ENCODE data around the gene AKR1C1.
"Not testable (repeated sequence)": the region's sequence is repeated elsewhere in the genome, so short reads cannot be mapped to it uniquely, and the experiment has no call there.

AKR1C1 gene

DNA sequence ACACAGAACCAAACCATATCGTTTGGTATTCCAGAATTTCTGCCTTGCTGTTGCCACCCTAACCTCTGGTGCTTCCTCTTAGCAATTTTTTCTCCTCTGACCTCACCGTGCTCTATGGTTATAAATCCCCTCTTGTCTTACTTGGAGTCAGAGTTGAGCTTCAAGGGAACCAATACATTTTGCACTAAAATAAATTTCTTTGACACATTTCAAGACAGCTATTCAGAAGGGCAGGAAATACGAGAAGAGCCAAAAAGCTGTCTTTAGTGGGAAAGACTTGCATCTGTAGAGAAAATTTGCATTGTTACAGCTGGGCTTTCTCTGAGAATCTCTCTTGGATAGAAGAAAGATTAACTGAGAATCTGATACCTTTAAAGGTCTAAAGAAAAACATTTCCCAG, 54.9 kb downstream of the AKR1C1 start:
- DNase-seq (no peak), ATAC-seq (no peak)

DNA sequence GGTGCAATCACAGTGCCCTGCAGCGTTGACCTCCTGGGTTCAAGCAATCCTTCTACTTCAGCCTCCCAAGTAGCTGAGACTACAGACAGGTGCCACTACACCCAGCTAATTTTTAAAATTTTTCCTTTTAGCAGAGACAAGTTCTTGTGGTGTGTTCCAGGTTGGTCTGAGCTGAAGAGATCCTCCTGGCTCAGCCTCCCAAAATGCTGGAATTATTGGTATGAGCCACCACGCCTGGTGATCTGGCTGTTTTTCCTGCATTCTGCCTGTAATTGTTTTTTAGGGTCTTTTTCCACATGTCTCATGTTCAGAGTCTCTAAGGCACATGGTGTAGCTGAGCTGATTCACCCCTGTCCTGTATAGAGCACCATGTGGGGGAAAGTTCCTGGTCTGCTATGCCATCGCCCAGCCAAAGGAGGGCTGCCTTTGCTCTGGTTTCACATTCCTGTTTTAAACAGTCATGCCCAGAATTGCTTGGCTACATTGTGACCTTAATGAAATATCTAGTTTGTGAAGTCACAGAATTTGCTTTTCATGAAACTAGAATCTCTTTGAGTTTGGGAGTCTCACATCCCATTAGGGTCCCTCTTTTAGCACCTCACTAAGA, 55.6 kb downstream of the AKR1C1 start:
- not testable (repeated sequence) for ATAC-seq

DNA sequence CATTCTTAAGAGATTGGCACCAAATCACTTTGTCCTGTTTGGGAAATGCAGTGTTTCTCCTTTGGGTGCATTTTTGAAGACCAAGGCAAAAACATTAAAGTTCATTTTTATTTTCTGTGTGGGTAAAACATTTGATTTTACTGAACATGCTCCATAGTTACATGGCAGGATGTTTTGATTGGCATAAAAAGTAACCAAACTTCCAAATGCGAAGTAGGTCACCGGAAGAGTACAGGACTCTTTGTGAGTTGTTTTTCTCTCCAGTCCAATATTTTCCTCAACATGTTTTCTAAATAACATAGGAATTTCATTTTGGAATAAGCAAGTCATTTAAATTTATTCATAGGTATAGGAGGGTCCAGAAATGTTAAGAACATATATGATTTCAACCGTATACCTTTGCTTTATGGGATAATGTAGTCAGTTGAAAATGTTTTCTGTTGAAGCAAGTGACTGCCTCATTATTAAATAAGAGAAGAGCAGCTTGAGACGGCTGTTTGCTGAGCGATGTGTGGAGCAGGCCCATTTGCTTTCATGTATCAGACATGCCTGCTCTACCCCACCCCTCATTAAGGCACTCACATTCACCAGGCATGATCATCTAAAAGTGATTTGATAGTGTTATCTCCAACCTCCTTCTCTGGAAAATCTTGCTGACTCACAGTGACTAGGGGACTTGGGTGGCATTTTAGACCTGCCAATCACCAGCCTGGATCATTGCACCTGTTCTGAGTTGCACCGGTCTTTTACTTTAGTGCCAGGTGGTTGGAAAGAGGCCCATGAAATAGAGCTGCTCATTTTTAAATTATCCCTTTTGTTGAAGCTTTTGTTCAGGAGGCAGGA, 56.8 kb downstream of the AKR1C1 start:
- DNase-seq, ATAC-seq: not testable (repeated sequence)

More for the DNA sequence above, 55.6 kb downstream of the AKR1C1 start:
- DNase-seq: not testable (repeated sequence)

DNA sequence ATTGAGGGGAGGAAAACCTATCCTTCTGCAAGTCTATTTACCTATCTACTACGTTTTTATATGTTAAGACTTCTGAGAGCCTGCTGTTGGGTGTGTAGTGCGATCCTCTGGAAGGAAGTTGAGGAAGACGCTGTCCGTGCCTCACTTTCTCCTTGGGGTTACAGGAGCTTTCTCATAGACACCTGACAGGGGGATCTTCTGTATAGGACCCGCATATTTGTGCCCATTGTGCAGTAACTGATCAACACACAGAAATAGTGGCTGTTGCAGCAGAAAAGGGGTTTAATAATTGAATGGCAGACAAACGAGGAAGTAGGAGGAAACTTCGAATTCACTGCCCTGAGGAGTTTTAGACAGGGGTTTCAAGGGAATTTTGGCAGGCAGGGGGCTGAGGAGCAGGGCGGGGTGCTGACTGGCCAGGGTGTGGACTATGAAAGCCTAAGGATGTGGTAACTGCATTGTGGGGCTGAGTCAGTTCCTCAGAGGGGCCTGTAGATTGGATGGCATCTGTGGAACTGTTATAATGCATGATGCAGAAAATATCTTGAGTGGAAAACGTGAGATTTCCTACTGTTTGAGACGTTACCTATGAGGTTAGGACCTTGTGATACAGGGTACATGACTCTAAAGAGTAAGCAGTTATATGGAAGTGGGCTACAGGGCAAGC, 58.5 kb downstream of the AKR1C1 start:
- not testable (repeated sequence) for ATAC-seq, DNase-seq

DNA sequence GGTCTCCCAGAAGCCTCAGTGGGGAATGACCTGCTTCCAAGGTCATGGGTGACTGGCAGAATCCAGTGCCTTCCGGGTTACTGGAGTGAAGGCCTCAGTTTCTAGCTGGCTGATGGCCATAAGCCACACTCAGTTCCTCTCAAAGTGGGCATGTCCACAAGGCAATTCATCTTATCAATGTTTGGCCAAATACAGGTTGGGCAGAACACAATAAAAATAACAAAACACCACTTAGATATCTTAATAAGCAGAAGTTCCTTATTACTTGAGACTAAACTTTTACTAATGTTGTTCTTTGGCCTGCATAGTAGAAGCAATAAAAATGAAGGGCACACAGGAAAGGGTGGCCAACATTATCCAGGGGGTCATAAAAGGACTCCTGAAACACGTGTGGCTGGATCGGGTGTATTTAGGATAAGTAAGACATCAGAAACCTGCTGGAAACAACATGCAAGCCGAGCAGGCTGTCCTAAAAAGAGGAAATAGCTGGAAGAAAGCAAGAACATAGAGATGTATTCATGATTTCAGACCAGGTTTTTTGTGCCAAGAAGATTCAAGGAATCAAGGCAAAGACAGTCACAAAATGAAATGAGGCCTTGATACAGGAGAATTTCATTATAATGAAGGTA, 60.1 kb downstream of the AKR1C1 start:
- no peak for DNase-seq
- no peak for ATAC-seq

DNA sequence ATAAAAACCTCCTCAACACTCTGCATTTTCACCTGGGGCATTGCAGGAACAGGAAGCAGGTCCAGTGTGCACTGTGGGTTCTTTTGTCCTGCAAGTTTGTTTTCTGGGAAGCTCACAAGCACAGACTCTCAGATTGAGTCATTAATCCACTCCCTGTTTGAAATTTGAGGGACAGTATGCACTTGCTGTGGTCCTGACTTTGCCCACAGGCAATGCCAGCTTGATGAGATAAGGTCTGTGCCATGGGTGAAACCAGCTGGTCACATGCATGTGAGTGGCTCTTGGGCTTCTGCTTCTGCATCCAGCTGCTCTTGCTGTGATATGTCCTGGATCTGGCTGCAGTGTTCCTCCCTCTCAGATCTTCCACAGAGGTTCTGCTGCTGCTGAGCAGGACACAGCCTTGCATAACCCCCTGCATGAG, 62.3 kb downstream of the AKR1C1 start:
- DNase-seq, ATAC-seq: not testable (repeated sequence)

DNA sequence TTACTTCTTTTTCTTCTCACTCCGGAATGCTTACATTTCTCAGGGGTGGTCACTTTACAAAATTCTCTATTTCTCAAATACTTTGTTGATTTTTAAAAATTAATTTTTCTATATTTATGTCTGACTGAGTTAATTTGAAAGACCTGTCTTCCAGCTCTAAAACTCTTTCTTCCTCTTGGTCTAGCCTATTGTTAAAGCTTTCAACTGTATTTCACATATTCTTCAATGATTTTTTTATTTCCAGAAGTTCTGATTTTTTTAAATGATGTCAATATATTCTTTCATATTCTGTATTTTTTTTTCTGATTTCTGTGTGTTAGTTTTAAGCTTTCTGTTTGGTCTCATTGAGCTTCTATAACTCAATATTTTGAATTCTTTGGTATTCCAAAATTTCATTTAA, 67.8 kb downstream of the AKR1C1 start:
- no peak for ATAC-seq

DNA sequence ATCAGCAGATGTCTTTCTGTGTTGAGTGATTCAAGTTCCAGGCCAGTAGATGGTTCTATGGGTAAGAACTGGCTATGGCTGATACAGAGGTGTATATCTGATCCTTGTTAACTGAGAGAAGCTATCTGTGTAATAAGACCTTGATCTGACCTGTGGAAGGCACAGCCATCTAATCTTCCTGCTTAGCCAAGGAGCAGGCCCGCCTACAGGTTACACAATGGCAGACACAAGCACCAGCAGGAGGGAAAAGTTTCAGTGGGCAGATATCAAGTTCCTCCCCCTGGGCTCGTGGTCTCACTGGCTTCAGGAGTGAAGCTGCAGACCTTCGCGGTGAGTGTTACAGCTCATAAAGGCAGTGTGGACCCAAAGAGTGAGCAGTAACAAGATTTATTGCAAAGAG, 68.4 kb downstream of the AKR1C1 start:
- not testable (repeated sequence) for DNase-seq, ATAC-seq

More for the DNA sequence above, 67.8 kb downstream of the AKR1C1 start:
- DNase-seq: no peak

DNA sequence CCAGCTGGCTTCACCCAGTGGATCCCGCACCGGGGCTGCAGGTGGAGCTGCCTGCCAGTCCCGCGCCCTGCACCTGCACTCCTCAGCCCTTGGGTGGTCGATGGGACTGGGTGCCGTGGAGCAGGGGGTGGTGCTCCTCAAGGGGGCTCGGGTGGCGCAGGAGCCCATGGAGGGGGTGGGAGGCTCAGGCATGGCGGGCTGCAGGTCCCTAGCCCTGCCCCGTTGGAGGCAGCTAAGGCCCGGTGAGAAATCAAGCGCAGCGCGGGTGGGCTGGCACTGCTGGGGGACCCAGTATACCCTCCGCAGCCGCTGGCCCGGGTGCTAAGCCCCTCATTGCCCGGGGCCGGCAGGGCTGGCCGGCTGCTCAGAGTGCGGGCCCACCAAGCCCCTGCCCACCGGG, 69.2 kb downstream of the AKR1C1 start:
- ATAC-seq, DNase-seq: not testable (repeated sequence)
